ENCODE data around the gene WAS.
"Not testable (repeated sequence)": the region's sequence is repeated elsewhere in the genome, so short reads cannot be mapped to it uniquely, and the experiment has no call there.

The WAS gene

DNA sequence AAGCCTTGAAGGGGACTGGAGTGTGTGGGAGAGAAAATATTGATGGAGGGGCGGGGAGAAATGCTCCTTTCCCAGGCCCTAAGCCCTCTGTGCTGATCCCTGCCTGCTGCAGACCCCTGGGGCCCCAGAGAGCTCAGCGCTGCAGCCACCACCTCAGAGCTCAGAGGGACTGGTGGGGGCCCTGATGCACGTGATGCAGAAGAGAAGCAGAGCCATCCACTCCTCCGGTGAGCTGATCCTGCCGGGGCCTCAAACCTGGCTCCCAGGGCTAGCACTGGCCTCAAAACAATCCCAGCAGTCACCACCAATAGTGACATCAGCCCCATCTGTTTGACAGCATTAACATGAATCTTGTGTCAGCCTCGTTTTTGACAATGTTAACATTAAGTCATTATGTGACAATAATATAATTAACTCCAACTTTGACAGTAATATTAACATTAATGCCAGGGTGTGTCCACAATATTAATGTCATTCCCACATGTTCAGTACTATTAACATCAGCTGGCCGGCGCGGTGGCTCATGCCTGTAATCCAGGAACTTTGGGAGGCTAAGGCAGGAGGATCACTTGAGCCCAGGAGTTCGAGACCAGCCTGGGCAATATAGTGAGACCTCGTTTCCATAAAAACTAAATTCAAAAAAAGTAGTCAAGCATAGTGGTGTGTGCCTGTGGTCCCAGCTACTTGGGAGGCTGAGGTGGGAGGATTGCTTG is 5.8 kb downstream of the WAS start:
- no peak for DNase-seq (ENCODE audit: low read depth in 1 of 2, low spot score in 1 of 2)
- no peak overlapping the region for H3K27ac ChIP-seq (replicated peaks)
- H3K4me3 ChIP-seq (replicated peaks; ENCODE audit: insufficient read depth, low read length), result no peak overlapping the region
- no peak for TF ChIP-seq POLR2AphosphoS5 (IDR thresholded peaks at IDR 0.05; ENCODE audit: low read depth)
- TF ChIP-seq REST (IDR thresholded peaks at IDR 0.05; ENCODE audit: insufficient replicate concordance, low read depth), result no peak
- TF ChIP-seq GABPA (IDR thresholded peaks at IDR 0.05; ENCODE audit: low read depth), result no peak
- TF ChIP-seq, protein P1, sequence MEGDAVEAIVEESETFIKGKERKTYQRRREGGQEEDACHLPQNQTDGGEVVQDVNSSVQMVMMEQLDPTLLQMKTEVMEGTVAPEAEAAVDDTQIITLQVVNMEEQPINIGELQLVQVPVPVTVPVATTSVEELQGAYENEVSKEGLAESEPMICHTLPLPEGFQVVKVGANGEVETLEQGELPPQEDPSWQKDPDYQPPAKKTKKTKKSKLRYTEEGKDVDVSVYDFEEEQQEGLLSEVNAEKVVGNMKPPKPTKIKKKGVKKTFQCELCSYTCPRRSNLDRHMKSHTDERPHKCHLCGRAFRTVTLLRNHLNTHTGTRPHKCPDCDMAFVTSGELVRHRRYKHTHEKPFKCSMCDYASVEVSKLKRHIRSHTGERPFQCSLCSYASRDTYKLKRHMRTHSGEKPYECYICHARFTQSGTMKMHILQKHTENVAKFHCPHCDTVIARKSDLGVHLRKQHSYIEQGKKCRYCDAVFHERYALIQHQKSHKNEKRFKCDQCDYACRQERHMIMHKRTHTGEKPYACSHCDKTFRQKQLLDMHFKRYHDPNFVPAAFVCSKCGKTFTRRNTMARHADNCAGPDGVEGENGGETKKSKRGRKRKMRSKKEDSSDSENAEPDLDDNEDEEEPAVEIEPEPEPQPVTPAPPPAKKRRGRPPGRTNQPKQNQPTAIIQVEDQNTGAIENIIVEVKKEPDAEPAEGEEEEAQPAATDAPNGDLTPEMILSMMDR (IDR thresholded peaks at IDR 0.05; ENCODE audit: insufficient read depth, low read length), result no peak
- no peak for TF ChIP-seq SPI1 (IDR thresholded peaks at IDR 0.05; ENCODE audit: borderline replicate concordance, low read depth)
- no peaks in the 10 kb centered on the region for H3K27me3 ChIP-seq (ENCODE audit: insufficient read depth, poor library complexity, severe bottlenecking)

GRCh38 chrX:48691746-48692145 is 8.1 kb downstream of the WAS start:
- H3K27ac ChIP-seq (replicated peaks); H3K27me3 ChIP-seq (ENCODE audit: insufficient read depth, poor library complexity, severe bottlenecking); H3K4me3 ChIP-seq (replicated peaks; ENCODE audit: insufficient read depth, low read length); DNase-seq (ENCODE audit: low read depth in 1 of 2, low spot score in 1 of 2): not testable (repeated sequence)

GRCh38 chrX:48694776-48695533 is 11.4 kb downstream of the WAS start:
- Histone ChIP-seq H3K27me3 (ENCODE audit: insufficient read depth, poor library complexity, severe bottlenecking) (no peaks in the 10 kb centered on the region), H3K27ac (replicated peaks) (no peak overlapping the region), H3K4me3 (replicated peaks; ENCODE audit: insufficient read depth, low read length) (no peak overlapping the region)
- no peak for DNase-seq (ENCODE audit: low read depth in 1 of 2, low spot score in 1 of 2)
- TF ChIP-seq, protein P1 (IDR thresholded peaks at IDR 0.05; ENCODE audit: insufficient read depth, low read length), result no peak
- TF ChIP-seq REST (IDR thresholded peaks at IDR 0.05; ENCODE audit: insufficient replicate concordance, low read depth) (no peak), POLR2AphosphoS5 (IDR thresholded peaks at IDR 0.05; ENCODE audit: low read depth) (no peak), GABPA (IDR thresholded peaks at IDR 0.05; ENCODE audit: low read depth) (no peak), SPI1 (IDR thresholded peaks at IDR 0.05; ENCODE audit: borderline replicate concordance, low read depth) (no peak)

DNA sequence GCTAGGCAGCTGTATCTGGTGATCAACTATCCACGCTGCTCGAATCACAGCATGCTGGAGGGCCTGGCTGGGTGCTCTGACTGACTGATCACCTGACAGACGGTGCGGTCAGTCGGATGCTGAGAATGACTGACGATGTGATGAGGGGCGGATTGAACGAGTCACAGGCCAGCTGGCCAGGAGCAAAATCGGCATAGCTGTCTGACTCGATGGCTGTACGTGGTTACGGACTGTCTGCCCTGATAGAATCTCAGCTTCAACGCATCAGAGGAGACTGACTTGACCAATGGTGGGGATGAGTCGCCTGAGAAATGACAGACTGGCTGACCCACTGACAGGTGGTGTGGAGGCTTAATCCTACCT is 11.9 kb downstream of the WAS start:
- DNase-seq (ENCODE audit: low read depth in 1 of 2, low spot score in 1 of 2), result no peak
- H3K27ac ChIP-seq (replicated peaks), result peak overlapping the region; percentile 76
- H3K4me3 ChIP-seq (replicated peaks; ENCODE audit: insufficient read depth, low read length), result peak overlapping the region; percentile 60; the same call in 1 of the 2 replicates
- no peaks in the 10 kb centered on the region for H3K27me3 ChIP-seq (ENCODE audit: insufficient read depth, poor library complexity, severe bottlenecking)
- TF ChIP-seq POLR2AphosphoS5 (IDR thresholded peaks at IDR 0.05; ENCODE audit: low read depth) (no peak), SPI1 (IDR thresholded peaks at IDR 0.05; ENCODE audit: borderline replicate concordance, low read depth) (no peak), REST (IDR thresholded peaks at IDR 0.05; ENCODE audit: insufficient replicate concordance, low read depth) (no peak)
- TF ChIP-seq, protein P1 (IDR thresholded peaks at IDR 0.05; ENCODE audit: insufficient read depth, low read length), result no peak
